NK-92 treated with Interleukin-12 subunit alpha and Interleukin-12 subunit beta, amount 100 ng/mL, for 24 hours (cell line): ENCODE measurements around the gene MRPS10.
"Not testable (repeated sequence)": the region's sequence is repeated elsewhere in the genome, so short reads cannot be mapped to it uniquely, and the experiment has no call there.

Experiments
- DNase-seq: peaks from one replicate; lab custom pipeline; 2025; lab: John Stamatoyannopoulos, UW

MRPS10 gene

GRCh38 chr6:42237857-42238256 lies 20.2 kb upstream of the MRPS10 start:
- no peak for DNase-seq

- DNase-seq: no peak
Measured at GRCh38 chr6:42236682-42237473, 19.2 kb upstream of the MRPS10 start.

- DNase-seq: no peak
Measured at GRCh38 chr6:42236030-42236429, 18.4 kb upstream of the MRPS10 start.

GRCh38 chr6:42232035-42232434 lies 14.4 kb upstream of the MRPS10 start:
- no peak for DNase-seq

- no peak for DNase-seq
Measured at GRCh38 chr6:42230345-42231321, 13.0 kb upstream of the MRPS10 start.

- no peak for DNase-seq
Measured at GRCh38 chr6:42229506-42230119, 12.0 kb upstream of the MRPS10 start.

- no peak for DNase-seq
Measured at GRCh38 chr6:42228305-42228704, 10.6 kb upstream of the MRPS10 start.

- no peak for DNase-seq
Measured at GRCh38 chr6:42227173-42227850, 9.7 kb upstream of the MRPS10 start.

- DNase-seq: no peak
Measured at GRCh38 chr6:42226645-42227143, 9.0 kb upstream of the MRPS10 start.

- DNase-seq: no peak
Measured at GRCh38 chr6:42226161-42226611, 8.5 kb upstream of the MRPS10 start.

GRCh38 chr6:42225419-42225818 lies 7.8 kb upstream of the MRPS10 start:
- DNase-seq: no peak

GRCh38 chr6:42225029-42225339 lies 7.3 kb upstream of the MRPS10 start:
- no peak for DNase-seq

- DNase-seq: no peak
Measured at GRCh38 chr6:42224222-42225028, 6.8 kb upstream of the MRPS10 start.

GRCh38 chr6:42222448-42222847 lies 4.8 kb upstream of the MRPS10 start:
- DNase-seq: no peak

GRCh38 chr6:42221546-42221945 lies 3.9 kb upstream of the MRPS10 start:
- no peak for DNase-seq

GRCh38 chr6:42220807-42221206 lies 3.1 kb upstream of the MRPS10 start:
- no peak for DNase-seq

- no peak for DNase-seq
Measured at GRCh38 chr6:42217157-42217518, 523 bp downstream of the MRPS10 start.

GRCh38 chr6:42216495-42216894 lies 1.2 kb downstream of the MRPS10 start:
- DNase-seq: not testable (repeated sequence)

- DNase-seq: no peak
Measured at GRCh38 chr6:42212442-42212841, 5.2 kb downstream of the MRPS10 start.

- no peak for DNase-seq
Measured at GRCh38 chr6:42211726-42212125, 5.9 kb downstream of the MRPS10 start.

GRCh38 chr6:42210551-42210950 lies 7.1 kb downstream of the MRPS10 start:
- DNase-seq: no peak
